ENCODE data around the gene APOL3.
"Not testable (repeated sequence)": the region's sequence is repeated elsewhere in the genome, so short reads cannot be mapped to it uniquely, and the experiment has no call there.

APOL3 gene

GRCh38 chr22:36097880-36098279, 62.7 kb downstream of the APOL3 start:
- Histone ChIP-seq H3K9me3 (ENCODE audit: control insufficient read depth in 1 of 2, low read length in 2 of 2) (no peaks in the 10 kb centered on the region), H3K4me1 (ENCODE audit: control insufficient read depth in 1 of 2, insufficient read depth in 2 of 2, low read length in 2 of 2) (no peaks in the 10 kb centered on the region), H3K27ac (ENCODE audit: low read length) (no peak overlapping the region), H3K36me3 (ENCODE audit: control insufficient read depth in 1 of 2, insufficient read depth in 2 of 2, low read length in 2 of 2) (no peaks in the 10 kb centered on the region), H3K4me3 (ENCODE audit: low read depth in 1 of 2, low read length in 2 of 2) (no peak overlapping the region), H3K27me3 (ENCODE audit: low read depth, low read length) (no peaks in the 10 kb centered on the region)

GRCh38 chr22:36090772-36091171, 69.8 kb downstream of the APOL3 start:
- not testable (repeated sequence) for H3K27me3 ChIP-seq (ENCODE audit: low read depth, low read length); H3K4me3 ChIP-seq (ENCODE audit: low read depth in 1 of 2, low read length in 2 of 2); H3K36me3 ChIP-seq (ENCODE audit: control insufficient read depth in 1 of 2, insufficient read depth in 2 of 2, low read length in 2 of 2); H3K9me3 ChIP-seq (ENCODE audit: control insufficient read depth in 1 of 2, low read length in 2 of 2); H3K4me1 ChIP-seq (ENCODE audit: control insufficient read depth in 1 of 2, insufficient read depth in 2 of 2, low read length in 2 of 2); H3K27ac ChIP-seq (ENCODE audit: low read length)

Data from muscle layer of duodenum (tissue), 2 donors.